KMS-11 (cell line): ENCODE results near the gene MVK.

Source experiments
- H2AFZ ChIP-seq: fragments of 200-600 bp; sonication (generic); 2 replicates; pipeline ENCODE4 v1.6.1; 2016; ENCODE audit warnings: antibody characterized with exemption, mixed run types, low read depth
- H3K27ac ChIP-seq: fragments of 200-600 bp; sonication (generic); 2 replicates; pipeline ENCODE4 v1.6.1; 2016; ENCODE audit warnings: mild to moderate bottlenecking, mixed run types
- H3K27me3 ChIP-seq: fragments of 200-600 bp; sonication (generic); 2 replicates; pipeline ENCODE4 v1.6.1; 2017; ENCODE audit warnings: mild to moderate bottlenecking, low read depth, mixed run types, moderate library complexity; ENCODE audit not compliant: insufficient read depth
- H3K36me3 ChIP-seq: fragments of 200-600 bp; sonication (generic); 2 replicates; pipeline ENCODE4 v1.6.1; 2017; ENCODE audit warnings: mild to moderate bottlenecking, mixed run types; ENCODE audit not compliant: insufficient read depth
- H3K4me1 ChIP-seq: fragments of 200-600 bp; sonication (generic); 2 replicates; pipeline ENCODE4 v1.6.1; 2016; ENCODE audit warnings: mild to moderate bottlenecking, low read depth, mixed run types; ENCODE audit not compliant: poor library complexity, severe bottlenecking
- H3K4me2 ChIP-seq: fragments of 200-600 bp; sonication (generic); 2 replicates; pipeline ENCODE4 v1.7.0; 2016; ENCODE audit warnings: mild to moderate bottlenecking, mixed run types
- H3K4me3 ChIP-seq: fragments of 200-600 bp; sonication (generic); IDR thresholded peaks from 2 replicates; pipeline ENCODE4 v1.6.1; 2017; ENCODE audit warnings: low read depth, low read length, mixed read lengths; ENCODE audit not compliant: insufficient read depth
- H3K79me2 ChIP-seq: fragments of 200-600 bp; sonication (generic); 2 replicates; pipeline ENCODE4 v1.6.1; 2016; ENCODE audit warnings: low read depth, mixed run types; ENCODE audit not compliant: insufficient read depth
- H3K9ac ChIP-seq: fragments of 200-600 bp; sonication (generic); 2 replicates; pipeline ENCODE4 v1.6.1; 2016; ENCODE audit warnings: mild to moderate bottlenecking, mixed run types
- H4K20me1 ChIP-seq: fragments of 200-600 bp; sonication (generic); 2 replicates; pipeline ENCODE4 v1.6.1; 2016; ENCODE audit warnings: mild to moderate bottlenecking, mixed run types; ENCODE audit not compliant: insufficient read depth
- TF ChIP-seq, protein P1 (sequence below): fragments of 200-600 bp; sonication (generic); conservative IDR thresholded peaks from 2 replicates; pipeline ENCODE4 v1.6.1; 2017; ENCODE audit warnings: low read depth, mild to moderate bottlenecking, antibody characterized with exemption, low read length, moderate library complexity, mixed read lengths

Gene MVK

DNA sequence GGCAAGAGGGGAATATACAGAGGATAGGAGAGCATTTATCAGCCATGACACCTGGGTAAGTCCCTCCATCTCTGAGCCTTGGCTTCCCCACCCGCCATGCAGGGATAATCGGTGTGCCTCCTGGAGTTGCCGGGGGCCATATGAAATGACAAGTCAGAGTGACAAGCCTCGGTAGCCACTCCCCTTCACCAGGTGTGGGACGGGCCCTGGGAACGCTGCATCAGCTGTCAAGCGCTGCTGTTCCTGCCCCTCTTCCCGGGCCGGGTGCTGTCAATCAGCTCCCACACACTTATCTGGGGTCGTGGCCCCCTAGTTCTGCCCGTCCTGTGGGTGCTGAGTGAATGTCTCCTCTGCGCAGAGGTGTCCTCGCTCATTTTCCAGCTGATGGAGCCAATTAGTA, 57.2 kb downstream of the MVK start:
- Histone ChIP-seq H3K36me3 (no peaks in the 10 kb centered on the region), H4K20me1 (no peaks in the 10 kb centered on the region), H3K4me1 (no peaks in the 10 kb centered on the region), H3K9ac (no peak overlapping the region), H3K79me2 (no peaks in the 10 kb centered on the region), H2AFZ (no peak overlapping the region), H3K27me3 (no peaks in the 10 kb centered on the region; the same call in 1 of the 2 replicates), H3K4me3 (no peak overlapping the region), H3K4me2 (no peak overlapping the region), H3K27ac (no peak overlapping the region)
- TF ChIP-seq, protein P1, sequence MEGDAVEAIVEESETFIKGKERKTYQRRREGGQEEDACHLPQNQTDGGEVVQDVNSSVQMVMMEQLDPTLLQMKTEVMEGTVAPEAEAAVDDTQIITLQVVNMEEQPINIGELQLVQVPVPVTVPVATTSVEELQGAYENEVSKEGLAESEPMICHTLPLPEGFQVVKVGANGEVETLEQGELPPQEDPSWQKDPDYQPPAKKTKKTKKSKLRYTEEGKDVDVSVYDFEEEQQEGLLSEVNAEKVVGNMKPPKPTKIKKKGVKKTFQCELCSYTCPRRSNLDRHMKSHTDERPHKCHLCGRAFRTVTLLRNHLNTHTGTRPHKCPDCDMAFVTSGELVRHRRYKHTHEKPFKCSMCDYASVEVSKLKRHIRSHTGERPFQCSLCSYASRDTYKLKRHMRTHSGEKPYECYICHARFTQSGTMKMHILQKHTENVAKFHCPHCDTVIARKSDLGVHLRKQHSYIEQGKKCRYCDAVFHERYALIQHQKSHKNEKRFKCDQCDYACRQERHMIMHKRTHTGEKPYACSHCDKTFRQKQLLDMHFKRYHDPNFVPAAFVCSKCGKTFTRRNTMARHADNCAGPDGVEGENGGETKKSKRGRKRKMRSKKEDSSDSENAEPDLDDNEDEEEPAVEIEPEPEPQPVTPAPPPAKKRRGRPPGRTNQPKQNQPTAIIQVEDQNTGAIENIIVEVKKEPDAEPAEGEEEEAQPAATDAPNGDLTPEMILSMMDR: no peak

DNA sequence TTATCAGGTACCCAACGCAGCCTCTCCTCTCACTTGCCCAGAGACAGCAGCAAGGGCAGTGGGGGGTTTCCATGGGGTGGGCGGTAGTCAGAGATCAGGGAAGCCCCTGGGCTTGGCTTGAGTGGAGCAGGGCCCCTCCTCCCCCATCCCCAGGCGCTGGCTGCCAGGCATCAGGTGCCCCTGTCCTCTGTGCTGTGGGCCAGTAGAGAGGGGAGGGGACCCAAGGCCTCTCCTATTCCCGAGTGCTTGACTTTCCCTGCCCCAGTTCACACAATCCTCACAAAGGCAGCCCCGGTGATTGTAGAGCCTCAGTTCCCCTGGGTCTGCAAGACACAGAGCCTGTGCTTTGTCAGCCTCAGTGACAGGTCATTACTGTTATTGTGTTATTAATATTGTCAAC, 57.7 kb downstream of the MVK start:
- H3K4me2 ChIP-seq: no peak overlapping the region

GRCh38 chr12:109631751-109632150, 58.2 kb downstream of the MVK start:
- H4K20me1 ChIP-seq: no peaks in the 10 kb centered on the region
- no peak overlapping the region for H3K27ac ChIP-seq

More for the DNA sequence above, 57.7 kb downstream of the MVK start:
- Histone ChIP-seq H3K4me3 (no peak overlapping the region), H3K79me2 (no peaks in the 10 kb centered on the region), H3K4me1 (no peaks in the 10 kb centered on the region), H3K27ac (no peak overlapping the region), H3K27me3 (no peaks in the 10 kb centered on the region; the same call in 1 of the 2 replicates), H3K36me3 (no peaks in the 10 kb centered on the region), H3K9ac (no peak overlapping the region), H4K20me1 (no peaks in the 10 kb centered on the region), H2AFZ (no peak overlapping the region)
- TF ChIP-seq, protein P1: no peak

DNA sequence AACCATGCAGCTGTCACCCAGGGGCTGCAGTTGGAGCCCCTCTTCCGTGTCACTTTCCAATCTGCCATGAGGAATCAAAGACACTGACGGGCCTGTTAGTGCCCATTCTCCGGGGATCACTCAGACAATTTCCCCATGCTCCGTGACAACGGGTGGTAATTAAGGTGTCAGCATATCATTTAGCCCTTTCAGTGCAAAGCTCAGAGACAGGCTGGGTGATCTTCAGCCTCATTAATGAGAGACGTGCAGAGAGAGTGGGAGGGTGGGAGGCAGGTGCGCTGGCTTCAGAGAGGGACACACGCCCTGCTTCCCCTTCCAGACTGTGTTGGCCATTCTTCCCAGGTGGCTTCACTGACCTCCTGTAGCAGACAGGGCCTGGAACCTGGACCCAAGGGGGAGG, 58.7 kb downstream of the MVK start:
- no peak overlapping the region for H3K4me2 ChIP-seq
- TF ChIP-seq, protein P1: no peak
- no peaks in the 10 kb centered on the region for H3K36me3 ChIP-seq
- no peaks in the 10 kb centered on the region for H3K79me2 ChIP-seq
- no peak overlapping the region for H3K27ac ChIP-seq
- no peak overlapping the region for H3K9ac ChIP-seq
- no peak overlapping the region for H2AFZ ChIP-seq
- no peak overlapping the region for H3K4me3 ChIP-seq
- no peaks in the 10 kb centered on the region for H3K4me1 ChIP-seq
- no peaks in the 10 kb centered on the region for H4K20me1 ChIP-seq
- no peaks in the 10 kb centered on the region; the same call in 1 of the 2 replicates for H3K27me3 ChIP-seq

More at GRCh38 chr12:109631751-109632150, 58.2 kb downstream of the MVK start:
- Histone ChIP-seq H3K79me2 (no peaks in the 10 kb centered on the region), H3K4me2 (no peak overlapping the region), H3K9ac (no peak overlapping the region), H3K27me3 (no peaks in the 10 kb centered on the region; the same call in 1 of the 2 replicates), H3K4me1 (no peaks in the 10 kb centered on the region), H3K36me3 (no peaks in the 10 kb centered on the region), H2AFZ (no peak overlapping the region), H3K4me3 (no peak overlapping the region)
- TF ChIP-seq, protein P1: no peak
